DOHH2 (cell line): ENCODE data around the gene TIGAR.

Source experiments
- H3F3A ChIP-seq: fragments of 200-600 bp; sonication (generic), shearing (Covaris generic); 2 replicates; pipeline ENCODE4 v1.6.0; 2016; ENCODE audit warnings: antibody characterized with exemption, mild to moderate bottlenecking; ENCODE audit not compliant: control insufficient read depth, insufficient read depth
- H3K27ac ChIP-seq: fragments of 200-600 bp; sonication (generic); 2 replicates; pipeline ENCODE4 v1.5.1; 2014; ENCODE audit warnings: low read depth, mild to moderate bottlenecking, low read length, moderate library complexity
- H3K27me3 ChIP-seq: fragments of 200-600 bp; sonication (generic); 2 replicates; pipeline ENCODE4 v1.6.1; 2014; ENCODE audit warnings: mild to moderate bottlenecking, low read length, mixed read lengths; ENCODE audit not compliant: control insufficient read depth
- H3K36me3 ChIP-seq: fragments of 200-600 bp; sonication (generic); 2 replicates; pipeline ENCODE4 v1.6.1; 2014; ENCODE audit warnings: mild to moderate bottlenecking, low read length, moderate library complexity, mixed read lengths; ENCODE audit not compliant: control insufficient read depth
- H3K4me1 ChIP-seq: fragments of 200-600 bp; sonication (generic); 2 replicates; pipeline ENCODE4 v1.6.1; 2014; ENCODE audit warnings: mild to moderate bottlenecking, low read length, mixed read lengths; ENCODE audit not compliant: control insufficient read depth
- H3K4me2 ChIP-seq: fragments of 200-600 bp; sonication (generic); 2 replicates; pipeline ENCODE4 v1.6.0; 2014; ENCODE audit warnings: mild to moderate bottlenecking, low read length, moderate library complexity
- H3K4me3 ChIP-seq: fragments of 200-600 bp; sonication (generic); 2 replicates; pipeline ENCODE4 v1.5.1; 2014; ENCODE audit warnings: mild to moderate bottlenecking, low read length, mixed read lengths
- H3K79me2 ChIP-seq: fragments of 200-600 bp; sonication (generic); 2 replicates; pipeline ENCODE4 v1.6.1; 2014; ENCODE audit warnings: mild to moderate bottlenecking, low read length, mixed read lengths; ENCODE audit not compliant: control insufficient read depth
- H3K9me2 ChIP-seq: fragments of 200-600 bp; sonication (generic); replicated peaks from 2 replicates; pipeline ENCODE4 v1.6.1; 2014; ENCODE audit warnings: mild to moderate bottlenecking, low read length, mixed read lengths; ENCODE audit not compliant: control insufficient read depth
- H3K9me3 ChIP-seq: fragments of 200-600 bp; sonication (generic); 2 replicates; pipeline ENCODE4 v1.6.1; 2014; ENCODE audit warnings: antibody characterized with exemption, low read length, mixed read lengths; ENCODE audit not compliant: control insufficient read depth, insufficient read depth
- H4K20me1 ChIP-seq: fragments of 200-600 bp; sonication (generic); 2 replicates; pipeline ENCODE4 v1.6.0; 2014; ENCODE audit warnings: low read depth, mild to moderate bottlenecking, antibody characterized with exemption, low read length, moderate library complexity; ENCODE audit not compliant: control insufficient read depth, insufficient read depth
- EZH2phosphoT487 ChIP-seq: fragments of 200-600 bp; sonication (generic); IDR thresholded peaks from 2 replicates; pipeline ENCODE4 v1.6.1; 2017; ENCODE audit warnings: borderline replicate concordance, mild to moderate bottlenecking, antibody characterized with exemption, low read length, moderate library complexity, mixed read lengths
- TF ChIP-seq, protein P1 (sequence below): fragments of 200-600 bp; sonication (generic); IDR thresholded peaks from one replicate; pipeline ENCODE4 v1.5.1; 2014; ENCODE audit warnings: antibody characterized with exemption, mild to moderate bottlenecking, low read depth, low read length; ENCODE audit not compliant: poor library complexity, severe bottlenecking

TIGAR gene

DNA sequence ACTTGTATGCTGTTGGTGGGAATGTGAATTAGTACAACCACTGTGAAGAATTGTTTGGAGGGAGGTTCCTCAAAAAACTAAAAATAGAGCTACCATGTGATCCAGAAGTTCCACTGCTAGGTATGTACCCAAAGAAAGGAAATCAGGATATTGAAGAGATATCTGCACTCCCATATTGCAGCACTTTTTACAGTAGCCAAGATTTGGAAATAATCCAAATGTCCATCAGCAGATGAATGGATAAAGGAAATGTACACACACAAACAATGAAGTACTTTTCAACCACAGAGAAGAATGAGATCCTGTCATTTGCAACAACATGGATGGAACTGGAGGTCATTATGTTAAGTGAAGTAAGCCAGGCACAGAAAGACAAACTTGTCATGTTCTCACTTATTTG, 25.9 kb downstream of the TIGAR start:
- no peak for TF ChIP-seq EZH2phosphoT487
- TF ChIP-seq, protein P1, sequence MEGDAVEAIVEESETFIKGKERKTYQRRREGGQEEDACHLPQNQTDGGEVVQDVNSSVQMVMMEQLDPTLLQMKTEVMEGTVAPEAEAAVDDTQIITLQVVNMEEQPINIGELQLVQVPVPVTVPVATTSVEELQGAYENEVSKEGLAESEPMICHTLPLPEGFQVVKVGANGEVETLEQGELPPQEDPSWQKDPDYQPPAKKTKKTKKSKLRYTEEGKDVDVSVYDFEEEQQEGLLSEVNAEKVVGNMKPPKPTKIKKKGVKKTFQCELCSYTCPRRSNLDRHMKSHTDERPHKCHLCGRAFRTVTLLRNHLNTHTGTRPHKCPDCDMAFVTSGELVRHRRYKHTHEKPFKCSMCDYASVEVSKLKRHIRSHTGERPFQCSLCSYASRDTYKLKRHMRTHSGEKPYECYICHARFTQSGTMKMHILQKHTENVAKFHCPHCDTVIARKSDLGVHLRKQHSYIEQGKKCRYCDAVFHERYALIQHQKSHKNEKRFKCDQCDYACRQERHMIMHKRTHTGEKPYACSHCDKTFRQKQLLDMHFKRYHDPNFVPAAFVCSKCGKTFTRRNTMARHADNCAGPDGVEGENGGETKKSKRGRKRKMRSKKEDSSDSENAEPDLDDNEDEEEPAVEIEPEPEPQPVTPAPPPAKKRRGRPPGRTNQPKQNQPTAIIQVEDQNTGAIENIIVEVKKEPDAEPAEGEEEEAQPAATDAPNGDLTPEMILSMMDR = no peak
- Histone ChIP-seq H3K4me3 (no peak overlapping the region), H3K9me3 (no peaks in the 10 kb centered on the region), H3K4me1 (no peaks in the 10 kb centered on the region), H3K27me3 (no peaks in the 10 kb centered on the region), H3K27ac (no peak overlapping the region), H4K20me1 (no peaks in the 10 kb centered on the region), H3K9me2 (no peaks in the 10 kb centered on the region), H3K36me3 (peaks cover 13% of the 10 kb centered on the region), H3K4me2 (no peak overlapping the region), H3F3A (no peaks in the 10 kb centered on the region), H3K79me2 (no peaks in the 10 kb centered on the region)

DNA sequence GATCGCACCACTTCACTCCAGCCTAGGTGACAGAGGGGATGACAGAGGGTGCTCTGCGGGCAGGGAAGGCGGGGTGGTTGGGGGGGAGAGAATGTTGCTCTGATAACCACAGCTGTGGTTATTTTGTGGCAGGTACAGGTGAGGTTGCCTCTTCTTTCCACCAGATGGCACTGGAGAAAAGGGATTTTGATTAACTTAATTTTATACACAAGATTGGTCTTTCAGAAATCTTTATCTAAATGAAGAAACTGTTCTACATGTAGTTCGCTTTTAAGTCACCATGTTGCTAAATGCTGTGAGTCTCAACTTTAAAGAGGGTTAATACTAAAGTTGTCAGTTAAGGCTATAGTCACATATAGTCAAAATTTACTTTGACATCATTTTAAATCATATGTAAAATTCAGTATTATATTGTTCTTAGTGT, 32.8 kb downstream of the TIGAR start:
- H3K4me1 ChIP-seq = no peaks in the 10 kb centered on the region
- no peaks in the 10 kb centered on the region for H3K79me2 ChIP-seq
- H3K27ac ChIP-seq = no peak overlapping the region
- no peaks in the 10 kb centered on the region for H3K9me3 ChIP-seq
- no peak overlapping the region for H3K4me3 ChIP-seq
- no peaks in the 10 kb centered on the region for H3F3A ChIP-seq
- no peak overlapping the region for H3K4me2 ChIP-seq
- H4K20me1 ChIP-seq = no peaks in the 10 kb centered on the region
- no peaks in the 10 kb centered on the region for H3K9me2 ChIP-seq
- peaks cover 28% of the 10 kb centered on the region for H3K36me3 ChIP-seq
- no peaks in the 10 kb centered on the region for H3K27me3 ChIP-seq
- TF ChIP-seq, protein P1 = peak; percentile 55
- TF ChIP-seq EZH2phosphoT487 = no peak

DNA sequence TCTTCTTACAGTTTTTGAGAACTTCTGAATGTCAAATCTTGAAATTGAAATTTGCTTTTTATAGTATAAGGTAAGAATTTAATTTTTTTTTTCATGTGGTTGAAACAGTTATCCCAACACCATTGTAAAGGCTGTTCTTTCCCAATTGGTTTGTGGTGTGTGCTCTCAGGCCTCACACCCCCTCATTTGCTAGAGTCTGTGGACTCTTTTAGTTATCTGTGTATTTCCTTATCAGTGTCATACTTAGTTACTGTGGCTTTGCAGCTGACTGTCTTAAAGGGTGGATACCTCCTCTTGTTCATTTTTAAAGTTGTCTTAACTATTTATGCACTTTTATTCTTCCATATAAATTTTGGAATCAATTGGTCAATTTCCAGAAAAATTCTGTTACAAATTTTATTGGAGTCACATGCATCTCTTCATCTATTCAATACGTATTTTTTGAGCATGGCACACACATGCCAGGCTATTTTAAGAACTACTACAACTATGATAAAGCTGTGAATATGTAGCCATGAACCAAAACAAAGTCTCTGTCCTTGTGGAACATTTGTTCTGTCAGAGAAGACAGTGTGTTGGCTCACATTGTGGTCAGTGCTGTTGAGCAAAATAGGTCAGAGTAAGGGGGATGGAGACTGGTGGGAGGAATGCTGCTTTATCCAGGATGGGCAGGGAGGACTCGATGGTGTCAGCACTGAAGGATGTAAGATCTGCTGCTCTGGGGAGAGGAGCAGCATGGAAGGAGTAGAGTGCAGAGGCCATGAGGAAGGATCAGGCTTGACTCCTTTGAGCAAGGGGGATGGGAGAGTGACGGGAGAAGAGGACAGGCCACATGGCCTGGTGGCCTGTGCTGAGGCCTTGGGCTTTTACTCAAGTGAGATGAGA, 34.4 kb downstream of the TIGAR start:
- Histone ChIP-seq H3K4me3 (no peak overlapping the region), H3K4me1 (no peaks in the 10 kb centered on the region)
- TF ChIP-seq EZH2phosphoT487 = no peak
- TF ChIP-seq, protein P1 = no peak

More for the DNA sequence above, 34.4 kb downstream of the TIGAR start:
- Histone ChIP-seq H3F3A (no peaks in the 10 kb centered on the region), H3K27me3 (no peaks in the 10 kb centered on the region), H4K20me1 (no peaks in the 10 kb centered on the region), H3K9me2 (no peaks in the 10 kb centered on the region), H3K79me2 (no peaks in the 10 kb centered on the region), H3K4me2 (no peak overlapping the region), H3K9me3 (no peaks in the 10 kb centered on the region), H3K27ac (no peak overlapping the region), H3K36me3 (peaks cover 22% of the 10 kb centered on the region)
